C4-2B (cell line): ENCODE results near the gene CC2D1A.

ENCODE experiments used
- H3K27ac ChIP-seq: fragments of 450-650 bp; 2 replicates; pipeline ENCODE4 v1.5.1; 2017
- ZFX ChIP-seq: fragments of 450-650 bp; IDR thresholded peaks from 2 replicates; pipeline ENCODE4 v1.6.1; 2017
- TF ChIP-seq, protein P1 (sequence below): fragments of 450-650 bp; conservative IDR thresholded peaks from 2 replicates; pipeline ENCODE4 v1.5.1; 2017; ENCODE audit warnings: mild to moderate bottlenecking

The CC2D1A gene

DNA sequence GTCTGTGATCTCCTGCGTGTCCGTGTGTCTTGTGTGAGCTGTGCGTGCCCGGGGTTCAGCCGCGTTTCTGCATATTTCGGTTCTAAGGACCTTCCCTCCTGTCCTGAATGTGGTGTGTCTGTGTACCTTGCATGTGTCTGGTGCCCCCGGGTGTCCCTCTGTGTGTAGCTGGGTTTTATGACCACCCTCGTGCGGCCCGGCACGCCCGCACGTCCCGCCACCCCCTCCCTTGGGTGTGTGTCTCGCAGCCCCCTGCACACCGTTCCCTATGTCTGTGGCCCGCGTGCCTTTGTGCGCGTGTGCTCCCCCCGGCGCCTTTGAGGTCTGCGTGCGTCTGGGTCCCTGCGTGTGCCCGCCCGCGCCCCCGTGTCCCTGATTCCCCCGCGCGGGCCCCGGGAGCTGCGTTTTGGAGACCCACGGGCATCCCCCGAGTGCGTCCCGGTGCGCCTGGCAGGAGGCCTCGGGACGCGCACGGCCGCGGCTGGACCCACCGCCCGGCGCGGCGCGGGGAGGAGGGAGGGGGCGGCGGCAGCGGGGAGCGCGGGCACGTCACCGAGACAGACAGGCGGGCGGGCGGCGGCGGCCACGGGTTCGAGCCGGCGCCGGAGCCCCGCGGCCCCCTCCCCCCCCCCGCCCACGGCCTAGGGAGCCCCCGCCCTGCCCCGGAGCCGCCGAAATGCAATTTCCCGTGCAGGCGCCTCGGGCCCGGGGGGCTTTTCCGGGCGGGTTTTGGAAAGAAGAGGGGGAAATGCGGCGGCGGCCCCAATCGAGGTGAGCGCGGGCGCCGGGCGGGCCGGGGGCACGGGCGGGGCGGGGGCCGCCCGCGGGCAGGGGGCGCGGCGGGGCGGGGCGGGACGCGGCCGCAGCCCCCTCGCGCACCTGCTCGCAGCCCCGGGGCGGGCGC lies 41.1 kb upstream of the CC2D1A start:
- TF ChIP-seq, protein P1, sequence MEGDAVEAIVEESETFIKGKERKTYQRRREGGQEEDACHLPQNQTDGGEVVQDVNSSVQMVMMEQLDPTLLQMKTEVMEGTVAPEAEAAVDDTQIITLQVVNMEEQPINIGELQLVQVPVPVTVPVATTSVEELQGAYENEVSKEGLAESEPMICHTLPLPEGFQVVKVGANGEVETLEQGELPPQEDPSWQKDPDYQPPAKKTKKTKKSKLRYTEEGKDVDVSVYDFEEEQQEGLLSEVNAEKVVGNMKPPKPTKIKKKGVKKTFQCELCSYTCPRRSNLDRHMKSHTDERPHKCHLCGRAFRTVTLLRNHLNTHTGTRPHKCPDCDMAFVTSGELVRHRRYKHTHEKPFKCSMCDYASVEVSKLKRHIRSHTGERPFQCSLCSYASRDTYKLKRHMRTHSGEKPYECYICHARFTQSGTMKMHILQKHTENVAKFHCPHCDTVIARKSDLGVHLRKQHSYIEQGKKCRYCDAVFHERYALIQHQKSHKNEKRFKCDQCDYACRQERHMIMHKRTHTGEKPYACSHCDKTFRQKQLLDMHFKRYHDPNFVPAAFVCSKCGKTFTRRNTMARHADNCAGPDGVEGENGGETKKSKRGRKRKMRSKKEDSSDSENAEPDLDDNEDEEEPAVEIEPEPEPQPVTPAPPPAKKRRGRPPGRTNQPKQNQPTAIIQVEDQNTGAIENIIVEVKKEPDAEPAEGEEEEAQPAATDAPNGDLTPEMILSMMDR: no peak
- TF ChIP-seq ZFX: no peak
- H3K27ac ChIP-seq: no peak overlapping the region

DNA sequence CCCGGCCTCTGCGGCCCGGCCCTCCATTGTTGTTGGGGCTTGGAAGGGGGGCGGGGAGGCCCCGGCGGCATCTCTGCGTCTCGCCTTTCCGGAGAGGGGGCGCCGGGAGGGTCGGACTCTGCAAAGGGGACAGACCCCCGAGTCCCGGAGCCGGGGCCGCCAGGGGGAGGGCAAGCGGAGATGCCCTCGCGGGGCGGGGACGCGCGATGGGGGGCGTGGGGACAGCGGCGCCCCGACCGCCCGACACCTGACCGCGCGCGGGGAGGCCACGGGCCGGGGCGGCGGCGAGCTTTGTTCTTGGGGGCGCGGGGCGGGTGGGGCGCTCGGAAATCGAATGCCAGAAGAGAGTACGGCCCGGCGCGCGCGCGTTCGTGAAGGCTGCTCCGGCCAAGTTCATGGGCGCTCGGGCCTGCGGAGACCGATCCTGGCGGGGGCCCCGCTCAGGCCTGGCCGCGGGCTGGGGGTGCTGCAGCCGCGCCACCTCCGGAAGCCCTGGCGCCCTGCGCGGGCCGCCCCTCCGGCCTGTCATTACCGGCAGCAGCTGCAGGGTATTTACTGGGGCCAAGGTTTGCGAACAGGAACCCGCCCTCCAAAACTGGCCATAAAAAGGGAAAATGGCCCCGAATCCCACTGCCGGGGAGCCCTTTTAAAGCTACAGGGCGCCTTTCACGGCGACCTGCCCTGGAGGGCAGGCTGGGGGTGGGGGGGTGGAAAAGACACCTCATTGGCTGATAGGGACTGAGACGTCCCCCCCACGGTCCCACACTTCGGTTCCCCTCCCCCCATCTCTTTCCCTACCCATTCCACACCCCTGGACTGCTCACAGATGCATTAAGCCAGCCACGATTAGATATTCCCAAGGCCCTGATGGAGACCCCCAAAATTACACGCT lies 40.2 kb upstream of the CC2D1A start:
- no peak for TF ChIP-seq ZFX
- TF ChIP-seq, protein P1: no peak
- H3K27ac ChIP-seq: no peak overlapping the region

DNA sequence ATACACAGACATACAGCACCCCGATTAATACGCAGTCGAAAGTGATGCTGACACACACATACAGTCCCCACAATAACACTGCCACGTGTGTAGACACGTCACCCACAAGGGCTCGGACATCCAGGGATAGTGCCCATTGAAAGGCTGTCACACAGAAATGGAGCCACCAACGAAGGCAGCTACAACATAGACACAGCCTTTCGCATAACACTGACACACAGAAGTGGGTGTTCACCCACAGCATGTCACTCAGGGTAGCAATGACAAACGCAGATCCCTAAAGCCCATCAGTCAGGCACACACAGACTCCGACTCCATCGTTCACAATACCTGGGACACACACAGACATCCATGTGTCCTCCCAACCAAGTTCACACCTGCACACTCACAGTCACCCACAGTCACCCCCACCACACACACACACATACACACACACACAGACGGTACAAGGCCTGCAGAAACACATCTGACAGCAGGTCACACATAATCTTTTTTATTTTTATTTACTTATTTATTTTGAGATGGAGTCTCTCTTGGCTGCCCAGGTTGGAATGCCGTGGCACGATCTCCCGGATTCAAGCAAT lies 39.4 kb upstream of the CC2D1A start:
- TF ChIP-seq ZFX: no peak
- TF ChIP-seq, protein P1: no peak
- H3K27ac ChIP-seq: no peak overlapping the region

DNA sequence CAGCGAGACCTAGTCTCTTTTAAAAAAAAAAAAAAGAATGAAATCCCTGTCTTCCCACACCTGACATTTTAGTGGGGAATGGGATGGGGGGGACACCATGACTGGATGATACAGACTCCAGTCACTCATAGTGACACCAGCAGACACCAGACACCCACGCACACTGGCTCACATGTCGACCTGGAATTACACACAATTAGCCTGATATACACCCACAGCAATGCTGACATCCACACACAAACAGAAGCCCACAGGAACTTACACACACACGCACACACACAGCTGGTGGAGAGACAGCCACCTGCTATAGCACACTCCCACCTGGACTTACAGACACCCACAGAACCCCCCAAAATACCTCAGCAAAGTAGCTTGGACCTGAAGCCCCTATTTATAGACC lies 37.3 kb upstream of the CC2D1A start:
- no peak overlapping the region for H3K27ac ChIP-seq

DNA sequence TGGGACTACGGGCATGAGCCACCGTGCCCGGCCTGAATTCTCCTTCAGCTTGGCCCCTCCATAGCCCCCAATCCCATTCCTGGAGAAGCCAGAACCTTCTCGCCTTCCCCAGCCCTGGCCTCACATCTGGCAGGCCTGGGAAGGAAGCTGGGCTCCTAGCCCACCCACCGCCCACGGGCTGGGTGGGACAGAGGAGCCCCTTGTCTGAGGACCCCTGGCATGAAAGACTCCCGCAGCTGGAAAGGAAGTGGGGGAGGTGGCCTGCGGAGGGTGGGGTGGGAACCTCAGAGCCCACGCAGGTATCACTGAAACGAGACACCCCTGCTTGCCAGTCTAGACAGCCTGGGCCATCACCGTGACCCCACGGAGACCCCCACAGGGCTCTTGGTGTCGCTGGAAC lies 36.7 kb upstream of the CC2D1A start:
- TF ChIP-seq ZFX: no peak
- TF ChIP-seq, protein P1: no peak
- H3K27ac ChIP-seq: no peak overlapping the region

More for the DNA sequence above, 37.3 kb upstream of the CC2D1A start:
- TF ChIP-seq, protein P1: no peak
- TF ChIP-seq ZFX: no peak

DNA sequence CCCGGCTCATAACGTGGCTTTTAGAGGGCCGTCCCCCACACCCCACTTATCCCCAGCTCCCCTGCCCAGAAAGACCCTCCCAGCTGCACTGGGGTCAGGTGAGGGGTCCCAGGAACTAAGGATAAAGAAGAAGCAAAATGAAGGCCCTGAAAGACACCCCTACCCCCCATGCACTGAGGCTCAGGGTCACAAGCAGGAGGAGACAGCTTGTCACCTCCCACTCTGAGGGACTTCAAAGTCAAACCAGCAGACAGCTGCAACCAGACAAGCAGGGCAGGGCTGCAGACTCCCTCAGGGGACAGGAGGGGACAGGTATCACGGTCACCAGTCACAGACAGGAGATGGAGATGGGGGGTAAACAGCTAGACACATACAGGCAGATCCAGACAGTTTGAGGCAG lies 35.1 kb upstream of the CC2D1A start:
- no peak for TF ChIP-seq ZFX
- TF ChIP-seq, protein P1: no peak
- H3K27ac ChIP-seq: no peak overlapping the region

DNA sequence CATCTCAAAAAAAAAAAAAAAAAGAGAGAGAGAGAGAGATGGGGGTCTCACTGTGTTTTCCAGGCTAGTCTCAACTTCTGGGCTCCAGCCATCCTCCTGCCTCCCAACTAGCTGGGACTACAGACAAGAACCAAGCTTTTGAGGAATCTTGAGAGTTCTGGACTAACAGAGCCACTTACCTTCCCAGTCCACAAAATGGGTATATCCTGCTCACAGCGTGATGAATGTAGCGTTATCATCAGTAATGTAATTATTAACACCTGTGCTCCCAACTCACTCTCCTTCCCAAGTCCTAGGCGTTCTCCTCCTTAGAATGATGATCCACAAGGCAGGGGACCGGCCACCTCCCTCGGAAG lies 33.7 kb upstream of the CC2D1A start:
- no peak for TF ChIP-seq ZFX
- TF ChIP-seq, protein P1: no peak
- H3K27ac ChIP-seq: no peak overlapping the region
